Activated naive CD4-positive, alpha-beta T cell treated with anti-CD3 and anti-CD28 coated beads, Interleukin-2, amount 10 ng/mL, durations not matched to agents 7 days and 5 days (primary cell): ENCODE measurements around the gene KRT33B.
A peak's percentile ranks its signal among the peaks of the same experiment; 100 is the strongest.

Experiments
- CTCF ChIA-PET: fragments of 350-600 bp; sonication (Branson Sonifier 250); formaldehyde crosslinking; loops from one replicate; lab custom pipeline; 2021; ENCODE audit warnings: antibody characterized with exemption; lab: Charles Lee
- DNase-seq: peaks from one replicate; pipeline ENCODE4 v3.0.0-alpha.2; 2020
- H3K27ac Mint-ChIP-seq: one replicate; pipeline ENCODE4 v1.8.0; 2021; ENCODE audit warnings: mild to moderate bottlenecking, moderate library complexity, mixed read lengths
- H3K27me3 Mint-ChIP-seq: one replicate; pipeline ENCODE4 v1.8.0; 2021; ENCODE audit warnings: mild to moderate bottlenecking, mixed read lengths
- H3K36me3 Mint-ChIP-seq: one replicate; pipeline ENCODE4 v1.8.0; 2021; ENCODE audit warnings: mixed read lengths
- H3K4me1 Mint-ChIP-seq: one replicate; pipeline ENCODE4 v1.8.0; 2021; ENCODE audit warnings: mixed read lengths
- H3K4me3 Mint-ChIP-seq: one replicate; pipeline ENCODE4 v1.8.0; 2021; ENCODE audit warnings: mild to moderate bottlenecking, moderate library complexity, mixed read lengths
- H3K9me3 Mint-ChIP-seq: one replicate; pipeline ENCODE4 v1.8.0; 2021; ENCODE audit warnings: mixed read lengths

KRT33B gene

GRCh38 chr17:41331606-41332005, 38.0 kb downstream of the KRT33B start:
- Mint-ChIP-seq H3K27ac (no peak overlapping the region), H3K4me3 (no peak overlapping the region), H3K36me3 (no peaks in the 10 kb centered on the region), H3K27me3 (peaks cover 32% of the 10 kb centered on the region), H3K4me1 (peaks cover 36% of the 10 kb centered on the region), H3K9me3 (no peaks in the 10 kb centered on the region)
- CTCF ChIA-PET, result interaction anchor here (1.2 kb wide), 1 partner anchor 9 kb away, joined by 5 read pairs; no protein-coding TSS in a partner anchor
- DNase-seq, result no peak

DNA sequence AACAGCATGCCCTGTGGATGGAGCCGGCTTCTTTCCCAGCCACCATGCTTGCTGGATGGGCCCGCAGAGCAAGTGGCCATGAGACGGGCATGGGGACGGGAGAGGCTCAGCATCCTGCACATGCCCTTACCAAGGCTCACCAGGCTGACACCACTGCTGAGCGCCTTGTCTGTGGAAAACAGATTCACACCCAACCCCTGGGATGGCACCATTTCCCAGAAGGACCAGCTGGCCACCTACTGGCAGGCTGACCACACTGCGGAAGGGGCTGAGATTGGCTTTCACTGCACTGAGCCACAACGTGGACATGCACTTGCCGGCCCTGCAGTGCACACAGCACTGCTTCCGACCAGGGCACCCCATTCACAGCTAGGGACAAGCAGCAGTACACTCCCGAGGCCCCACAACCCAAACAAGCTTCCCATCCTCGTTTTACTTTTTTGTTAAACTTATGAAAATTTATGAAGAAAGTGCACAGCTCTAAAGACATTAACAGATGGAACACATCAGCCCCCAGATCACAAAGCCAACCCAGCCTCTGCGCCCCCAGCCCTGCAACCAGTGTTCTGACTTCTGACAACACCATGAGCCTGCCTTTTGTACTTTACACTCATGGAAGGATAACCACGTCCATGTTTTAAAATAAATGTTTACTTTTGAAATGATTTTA, 40.2 kb downstream of the KRT33B start:
- H3K27ac Mint-ChIP-seq, result no peak overlapping the region
- no peaks in the 10 kb centered on the region for H3K36me3 Mint-ChIP-seq
- peaks cover 14% of the 10 kb centered on the region for H3K27me3 Mint-ChIP-seq
- CTCF ChIA-PET, result interaction anchor here (0.9 to 1.4 kb wide), 2 partner anchors 19 to 419 kb away, joined by 3 to 4 read pairs; no protein-coding TSS in a partner anchor
- H3K9me3 Mint-ChIP-seq, result no peaks in the 10 kb centered on the region
- H3K4me3 Mint-ChIP-seq, result no peak overlapping the region
- peaks cover 35% of the 10 kb centered on the region for H3K4me1 Mint-ChIP-seq
- peak; percentile 37 for DNase-seq

- Mint-ChIP-seq H3K4me1 (peaks cover 32% of the 10 kb centered on the region), H3K27ac (no peak overlapping the region), H3K27me3 (peaks cover 9% of the 10 kb centered on the region), H3K4me3 (no peak overlapping the region), H3K36me3 (no peaks in the 10 kb centered on the region), H3K9me3 (no peaks in the 10 kb centered on the region)
- CTCF ChIA-PET, result interaction anchor here (1.4 kb wide), 1 partner anchor 418 kb away, joined by 3 read pairs; no protein-coding TSS in a partner anchor
- DNase-seq, result no peak
Observed at GRCh38 chr17:41328207-41328606, 41.4 kb downstream of the KRT33B start.

- peaks cover 34% of the 10 kb centered on the region for H3K4me1 Mint-ChIP-seq
Observed at GRCh38 chr17:41327411-41328120, 42.0 kb downstream of the KRT33B start.

GRCh38 chr17:41326173-41327145, 43.2 kb downstream of the KRT33B start:
- H3K27ac Mint-ChIP-seq, result peak overlapping the region; percentile 64
- peak; percentile 60 for DNase-seq

More at GRCh38 chr17:41327411-41328120, 42.0 kb downstream of the KRT33B start:
- CTCF ChIA-PET, result interaction anchor here (1.4 kb wide), 1 partner anchor 417 kb away, joined by 3 read pairs; no protein-coding TSS in a partner anchor
- Mint-ChIP-seq H3K36me3 (no peaks in the 10 kb centered on the region), H3K27me3 (peaks cover 9% of the 10 kb centered on the region), H3K27ac (peak overlapping the region; percentile 64), H3K9me3 (no peaks in the 10 kb centered on the region), H3K4me3 (no peak overlapping the region)
- DNase-seq, result no peak

GRCh38 chr17:41325611-41326010, 44.0 kb downstream of the KRT33B start:
- DNase-seq, result no peak
- peaks cover 36% of the 10 kb centered on the region for H3K4me1 Mint-ChIP-seq
- no peaks in the 10 kb centered on the region for H3K36me3 Mint-ChIP-seq

More at GRCh38 chr17:41326173-41327145, 43.2 kb downstream of the KRT33B start:
- H3K36me3 Mint-ChIP-seq, result no peaks in the 10 kb centered on the region
- H3K27me3 Mint-ChIP-seq, result peaks cover 5% of the 10 kb centered on the region
- no peak overlapping the region for H3K4me3 Mint-ChIP-seq
- peaks cover 36% of the 10 kb centered on the region for H3K4me1 Mint-ChIP-seq
- no peaks in the 10 kb centered on the region for H3K9me3 Mint-ChIP-seq
- CTCF ChIA-PET, result no interaction called here

DNA sequence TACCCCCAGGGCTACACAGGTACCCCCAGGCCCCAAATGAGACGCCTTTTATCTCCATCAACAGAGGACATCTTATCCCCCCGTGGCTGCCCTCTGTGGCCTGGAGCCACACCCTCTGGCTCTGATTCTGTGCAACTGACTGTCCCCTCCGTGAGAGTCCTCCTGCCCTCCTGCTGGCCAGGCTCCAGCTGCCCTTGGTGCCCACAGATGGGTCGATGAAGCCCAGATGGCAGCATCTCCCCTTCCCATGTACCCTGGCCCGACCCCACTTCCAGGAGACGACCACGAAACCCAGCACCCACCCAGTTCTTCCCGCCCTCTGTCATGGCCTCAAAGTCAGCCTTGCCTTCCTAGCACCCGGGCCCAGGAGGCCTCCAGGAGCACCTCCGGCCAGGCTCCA, 44.5 kb downstream of the KRT33B start:
- no peak for DNase-seq
- no peak overlapping the region for H3K4me3 Mint-ChIP-seq
- H3K27ac Mint-ChIP-seq, result no peak overlapping the region
- no peaks in the 10 kb centered on the region for H3K9me3 Mint-ChIP-seq
- H3K27me3 Mint-ChIP-seq, result no peaks in the 10 kb centered on the region
- H3K4me1 Mint-ChIP-seq, result peaks cover 36% of the 10 kb centered on the region
- CTCF ChIA-PET, result no interaction called here
- no peaks in the 10 kb centered on the region for H3K36me3 Mint-ChIP-seq

More at GRCh38 chr17:41325611-41326010, 44.0 kb downstream of the KRT33B start:
- Mint-ChIP-seq H3K27ac (no peak overlapping the region), H3K9me3 (no peaks in the 10 kb centered on the region), H3K27me3 (no peaks in the 10 kb centered on the region), H3K4me3 (no peak overlapping the region)
- CTCF ChIA-PET, result no interaction called here

- Mint-ChIP-seq H3K27ac (peak overlapping the region; percentile 25), H3K4me3 (no peak overlapping the region), H3K36me3 (no peaks in the 10 kb centered on the region), H3K4me1 (peaks cover 36% of the 10 kb centered on the region), H3K27me3 (no peaks in the 10 kb centered on the region), H3K9me3 (peaks cover 7% of the 10 kb centered on the region)
- CTCF ChIA-PET, result interaction anchor here (0.6 to 1.8 kb wide), 2 partner anchors 9 to 171 kb away, joined by 3 to 5 read pairs; no protein-coding TSS in a partner anchor
- no peak for DNase-seq
Observed at GRCh38 chr17:41324180-41325075, 45.2 kb downstream of the KRT33B start.

GRCh38 chr17:41322903-41323895, 46.4 kb downstream of the KRT33B start:
- Mint-ChIP-seq H3K27me3 (no peaks in the 10 kb centered on the region), H3K9me3 (peaks cover 9% of the 10 kb centered on the region), H3K4me1 (peaks cover 34% of the 10 kb centered on the region), H3K27ac (peak overlapping the region; percentile 61), H3K4me3 (no peak overlapping the region), H3K36me3 (no peaks in the 10 kb centered on the region)
- no peak for DNase-seq
- CTCF ChIA-PET, result interaction anchor here (0.6 to 2.4 kb wide), 15 partner anchors 8 to 467 kb away, joined by 3 to 13 read pairs (median 4); partner anchors contain the start of gene KRTAP16-1

DNA sequence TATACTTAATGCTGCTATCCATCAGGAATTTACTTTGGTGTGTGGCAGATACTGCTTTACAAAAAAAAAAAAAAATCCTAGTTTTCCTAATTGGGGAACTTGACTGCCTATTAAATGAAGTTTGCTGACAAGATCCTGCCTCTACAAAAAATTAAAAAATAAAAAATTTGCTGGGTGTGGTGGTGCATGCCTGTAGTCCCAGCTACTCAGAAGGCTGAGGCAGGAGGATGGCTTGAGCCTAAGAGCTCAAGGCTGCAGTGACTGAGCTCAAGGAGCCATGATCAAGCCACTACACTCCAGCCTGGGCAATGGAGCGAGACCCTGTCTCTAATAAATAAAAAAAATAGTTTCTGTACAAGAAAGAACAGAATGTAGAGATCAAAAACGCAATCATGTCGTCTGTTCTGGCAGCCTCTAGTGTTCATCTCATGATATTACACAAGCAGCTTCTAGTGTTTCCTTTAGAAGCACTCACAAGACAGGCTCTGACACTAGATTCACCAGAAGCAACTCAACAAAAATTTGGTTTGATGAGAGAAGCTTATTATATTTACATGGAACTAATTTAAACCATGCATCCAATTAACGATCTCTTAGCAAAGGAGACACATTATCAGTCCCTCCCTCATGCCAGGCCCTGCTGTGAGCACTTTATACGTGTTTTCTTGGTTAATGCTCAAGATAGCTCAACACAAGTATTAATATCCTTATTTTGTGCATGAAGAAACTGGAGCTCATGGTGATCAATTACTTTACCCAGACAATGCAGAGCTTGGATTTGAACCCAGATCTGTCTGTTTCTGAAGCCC, 47.3 kb downstream of the KRT33B start:
- Mint-ChIP-seq H3K36me3 (no peaks in the 10 kb centered on the region), H3K4me3 (no peak overlapping the region), H3K4me1 (peaks cover 29% of the 10 kb centered on the region), H3K27me3 (no peaks in the 10 kb centered on the region), H3K27ac (peak overlapping the region; percentile 50), H3K9me3 (peaks cover 9% of the 10 kb centered on the region)
- CTCF ChIA-PET, result interaction anchor here (0.6 to 2.4 kb wide), 15 partner anchors 8 to 466 kb away, joined by 3 to 13 read pairs (median 4); partner anchors contain the start of gene KRTAP16-1
- no peak for DNase-seq

- CTCF ChIA-PET, result no interaction called here
Observed at GRCh38 chr17:41318231-41318630, 51.4 kb downstream of the KRT33B start.

More at GRCh38 chr17:41318231-41318630, 51.4 kb downstream of the KRT33B start:
- H3K27me3 Mint-ChIP-seq, result peaks cover 23% of the 10 kb centered on the region
- no peaks in the 10 kb centered on the region for H3K36me3 Mint-ChIP-seq
- peaks cover 9% of the 10 kb centered on the region for H3K9me3 Mint-ChIP-seq
- H3K4me3 Mint-ChIP-seq, result no peak overlapping the region
- no peak overlapping the region for H3K27ac Mint-ChIP-seq
- H3K4me1 Mint-ChIP-seq, result peaks cover 7% of the 10 kb centered on the region
- DNase-seq, result no peak
